WTC11 (cell line): Measurements from ENCODE around the gene CFAP97. TPM values are rescaled to one million over a fixed set of nuclear protein-coding genes. Genes with fewer than 3 reads are reported as not detected.

Experiments
- ATF1 ChIP-seq: sonication (generic); formaldehyde crosslinking; IDR thresholded peaks from 2 replicates; pipeline ENCODE4 v1.8.1; 2023; ENCODE audit warnings: mild to moderate bottlenecking, moderate library complexity, missing genetic modification reagents
- CBFB ChIP-seq: sonication (generic); formaldehyde crosslinking; IDR thresholded peaks from 2 replicates; pipeline ENCODE4 v1.8.1; 2022; ENCODE audit warnings: mild to moderate bottlenecking, low read depth, missing genetic modification reagents
- GRHL2 ChIP-seq: fragments of 250-450 bp; sonication (Bioruptor Pico); IDR thresholded peaks from 2 replicates; pipeline ENCODE4 v1.8.0; 2022; ENCODE audit warnings: mild to moderate bottlenecking, moderate library complexity; ENCODE audit not compliant: insufficient replicate concordance, severe bottlenecking
- GTF2I ChIP-seq: fragments of 250-450 bp; sonication (Bioruptor Pico); conservative IDR thresholded peaks from 2 replicates; pipeline ENCODE4 v1.4.0; 2021; ENCODE audit warnings: mild to moderate bottlenecking
- IRF2 ChIP-seq: sonication (generic); formaldehyde crosslinking; IDR thresholded peaks from 2 replicates; pipeline ENCODE4 v1.8.0; 2022; ENCODE audit warnings: low read depth, missing genetic modification reagents, borderline replicate concordance
- MXD4 ChIP-seq: fragments of 250-450 bp; sonication (Bioruptor Pico); IDR thresholded peaks from 2 replicates; pipeline ENCODE4 v1.8.0; 2021; ENCODE audit warnings: mild to moderate bottlenecking, moderate library complexity, borderline replicate concordance
- NFATC4 ChIP-seq: fragments of 250-450 bp; sonication (Bioruptor Pico); IDR thresholded peaks from 2 replicates; pipeline ENCODE4 v1.9.0; 2021; ENCODE audit warnings: mild to moderate bottlenecking
- NR2C2 ChIP-seq: sonication (generic); formaldehyde crosslinking; IDR thresholded peaks from 2 replicates; pipeline ENCODE4 v1.8.0; 2022; ENCODE audit warnings: mild to moderate bottlenecking, missing genetic modification reagents
- RELA ChIP-seq: sonication (generic); formaldehyde crosslinking; IDR thresholded peaks from 2 replicates; pipeline ENCODE4 v1.8.1; 2022; ENCODE audit warnings: missing genetic modification reagents, mild to moderate bottlenecking, borderline replicate concordance
- SOX15 ChIP-seq: fragments of 250-450 bp; sonication (Bioruptor Pico); IDR thresholded peaks from 2 replicates; pipeline ENCODE4 v1.9.0; 2021; ENCODE audit warnings: mild to moderate bottlenecking
- TCF7 ChIP-seq: sonication (generic); formaldehyde crosslinking; IDR thresholded peaks from 2 replicates; pipeline ENCODE4 v1.8.0; 2022; ENCODE audit warnings: mild to moderate bottlenecking, low read depth, missing genetic modification reagents, moderate library complexity
- TEAD1 ChIP-seq: sonication (generic); formaldehyde crosslinking; IDR thresholded peaks from 2 replicates; pipeline ENCODE4 v1.8.0; 2022; ENCODE audit warnings: mild to moderate bottlenecking, missing genetic modification reagents
- TP53 ChIP-seq: sonication (generic); formaldehyde crosslinking; IDR thresholded peaks from 2 replicates; pipeline ENCODE4 v1.8.1; 2023; ENCODE audit warnings: mild to moderate bottlenecking, missing genetic modification reagents
- ZNF121 ChIP-seq: sonication (generic); formaldehyde crosslinking; IDR thresholded peaks from 2 replicates; pipeline ENCODE4 v1.8.0; 2023; ENCODE audit warnings: missing genetic modification reagents
- ZNF263 ChIP-seq: sonication (generic); formaldehyde crosslinking; IDR thresholded peaks from 2 replicates; pipeline ENCODE4 v1.8.1; 2022; ENCODE audit warnings: low read depth, mild to moderate bottlenecking, moderate library complexity, missing genetic modification reagents
- total RNA-seq: library from RNA; stranded (reverse); gene quantifications from 3 replicates; pipeline ENCODE4 v1.2.3, GENCODE V29; 2021
- TF ChIP-seq, protein P1 (sequence below): sonication (generic); formaldehyde crosslinking; IDR thresholded peaks from 2 replicates; pipeline ENCODE4 v1.8.1; 2023; ENCODE audit warnings: mild to moderate bottlenecking, missing genetic modification reagents
- TF ChIP-seq, protein P2 (sequence below): sonication (generic); formaldehyde crosslinking; IDR thresholded peaks from 2 replicates; pipeline ENCODE4 v1.8.0; 2022; ENCODE audit warnings: mild to moderate bottlenecking, missing genetic modification reagents
- TF ChIP-seq, protein P3 (sequence below): sonication (generic); formaldehyde crosslinking; IDR thresholded peaks from 2 replicates; pipeline ENCODE4 v1.8.1; 2022; ENCODE audit warnings: mild to moderate bottlenecking, moderate library complexity, missing genetic modification reagents
- TF ChIP-seq, protein P4 (sequence below): sonication (generic); formaldehyde crosslinking; IDR thresholded peaks from 2 replicates; pipeline ENCODE4 v1.8.0; 2022; ENCODE audit warnings: missing genetic modification reagents
- TF ChIP-seq, protein P5 (sequence below): sonication (generic); formaldehyde crosslinking; IDR thresholded peaks from 2 replicates; pipeline ENCODE4 v1.8.0; 2023; ENCODE audit warnings: missing genetic modification reagents, mild to moderate bottlenecking, borderline replicate concordance
- TF ChIP-seq, protein P6 (sequence below): fragments of 200-600 bp; IDR thresholded peaks from 2 replicates; pipeline ENCODE4 v1.8.0; 2022; ENCODE audit warnings: antibody characterized with exemption
- TF ChIP-seq, protein P7 (sequence below): sonication (generic); formaldehyde crosslinking; IDR thresholded peaks from 2 replicates; pipeline ENCODE4 v1.8.1; 2023; ENCODE audit warnings: mild to moderate bottlenecking, moderate library complexity, missing genetic modification reagents
- TF ChIP-seq, protein P8 (sequence below): sonication (generic); formaldehyde crosslinking; IDR thresholded peaks from 2 replicates; pipeline ENCODE4 v1.8.1; 2022; ENCODE audit warnings: mild to moderate bottlenecking, missing genetic modification reagents, moderate library complexity, borderline replicate concordance

Gene CFAP97
- total RNA-seq, 1 experiment from 2014 or later, result 40.3 TPM

DNA sequence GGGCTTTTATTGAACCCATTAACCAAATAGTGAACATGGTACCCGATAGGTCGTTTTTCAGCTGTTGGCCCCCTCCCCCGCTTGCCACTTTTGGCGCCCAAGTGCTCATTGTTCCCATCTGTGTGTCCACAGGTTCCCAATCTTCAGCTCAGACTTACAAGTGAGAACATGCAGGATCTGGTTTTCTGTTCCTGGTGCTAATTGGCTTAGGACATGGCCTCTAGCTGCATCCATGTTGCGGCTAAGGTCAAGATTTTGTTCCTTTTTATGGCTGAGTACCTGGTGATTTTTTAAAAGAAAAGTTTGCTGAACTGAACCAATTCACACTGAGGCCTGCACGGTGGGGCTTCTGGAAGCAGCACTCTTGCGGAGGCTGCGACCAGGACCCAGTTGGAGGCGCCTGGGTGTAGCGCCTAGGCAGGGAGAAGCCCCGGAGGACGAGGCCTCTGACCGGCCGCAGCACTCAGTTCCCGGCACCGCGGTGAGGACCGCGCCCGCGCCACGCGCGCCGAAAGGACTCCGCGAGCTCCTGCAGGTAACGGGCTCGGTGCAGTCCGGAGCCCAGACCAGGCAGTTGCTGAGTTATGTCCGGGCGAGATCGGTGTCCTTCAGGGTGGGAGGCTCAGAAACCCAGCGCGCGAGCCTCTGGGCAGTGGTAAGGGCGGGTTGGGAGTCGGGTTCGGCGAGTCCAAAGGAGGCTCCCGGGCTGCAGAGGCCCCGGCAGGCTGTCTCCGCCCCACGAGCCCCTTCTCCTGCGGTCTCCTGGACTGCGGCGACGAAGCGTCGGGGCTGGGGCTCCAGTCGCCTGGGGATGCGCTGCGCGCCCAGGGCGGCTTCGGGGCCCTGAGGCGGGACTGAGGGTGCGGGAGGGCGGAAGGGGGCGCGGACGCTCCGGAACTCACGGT lies 76.5 kb downstream of the CFAP97 start (continued):
- TF ChIP-seq CBFB (CRISPR knock-in tag) (0 out of 2 replicates have a peak, but pooled peaks have one; percentile 21), MXD4 (CRISPR knock-in tag) (no peak), GRHL2 (CRISPR knock-in tag) (no peak), IRF2 (CRISPR knock-in tag) (no peak), ZNF263 (CRISPR knock-in tag) (no peak), GTF2I (CRISPR knock-in tag) (no peak), ZNF121 (no peak), TP53 (CRISPR knock-in tag) (no peak), TEAD1 (0 out of 2 replicates have a peak, but pooled peaks have one; percentile 14), ATF1 (CRISPR knock-in tag) (no peak), NR2C2 (no peak), SOX15 (no peak), RELA (CRISPR knock-in tag) (no peak), NFATC4 (CRISPR knock-in tag) (no peak), TCF7 (CRISPR knock-in tag) (no peak)
- TF ChIP-seq, protein P1, sequence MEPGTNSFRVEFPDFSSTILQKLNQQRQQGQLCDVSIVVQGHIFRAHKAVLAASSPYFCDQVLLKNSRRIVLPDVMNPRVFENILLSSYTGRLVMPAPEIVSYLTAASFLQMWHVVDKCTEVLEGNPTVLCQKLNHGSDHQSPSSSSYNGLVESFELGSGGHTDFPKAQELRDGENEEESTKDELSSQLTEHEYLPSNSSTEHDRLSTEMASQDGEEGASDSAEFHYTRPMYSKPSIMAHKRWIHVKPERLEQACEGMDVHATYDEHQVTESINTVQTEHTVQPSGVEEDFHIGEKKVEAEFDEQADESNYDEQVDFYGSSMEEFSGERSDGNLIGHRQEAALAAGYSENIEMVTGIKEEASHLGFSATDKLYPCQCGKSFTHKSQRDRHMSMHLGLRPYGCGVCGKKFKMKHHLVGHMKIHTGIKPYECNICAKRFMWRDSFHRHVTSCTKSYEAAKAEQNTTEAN (CRISPR knock-in tag), result no peak; the same call in 1 of the 2 replicates
- TF ChIP-seq, protein P2, sequence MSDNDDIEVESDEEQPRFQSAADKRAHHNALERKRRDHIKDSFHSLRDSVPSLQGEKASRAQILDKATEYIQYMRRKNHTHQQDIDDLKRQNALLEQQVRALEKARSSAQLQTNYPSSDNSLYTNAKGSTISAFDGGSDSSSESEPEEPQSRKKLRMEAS, result peak; percentile 78
- TF ChIP-seq, protein P3, sequence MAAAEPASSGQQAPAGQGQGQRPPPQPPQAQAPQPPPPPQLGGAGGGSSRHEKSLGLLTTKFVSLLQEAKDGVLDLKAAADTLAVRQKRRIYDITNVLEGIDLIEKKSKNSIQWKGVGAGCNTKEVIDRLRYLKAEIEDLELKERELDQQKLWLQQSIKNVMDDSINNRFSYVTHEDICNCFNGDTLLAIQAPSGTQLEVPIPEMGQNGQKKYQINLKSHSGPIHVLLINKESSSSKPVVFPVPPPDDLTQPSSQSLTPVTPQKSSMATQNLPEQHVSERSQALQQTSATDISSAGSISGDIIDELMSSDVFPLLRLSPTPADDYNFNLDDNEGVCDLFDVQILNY, result no peak
- TF ChIP-seq, protein P4, sequence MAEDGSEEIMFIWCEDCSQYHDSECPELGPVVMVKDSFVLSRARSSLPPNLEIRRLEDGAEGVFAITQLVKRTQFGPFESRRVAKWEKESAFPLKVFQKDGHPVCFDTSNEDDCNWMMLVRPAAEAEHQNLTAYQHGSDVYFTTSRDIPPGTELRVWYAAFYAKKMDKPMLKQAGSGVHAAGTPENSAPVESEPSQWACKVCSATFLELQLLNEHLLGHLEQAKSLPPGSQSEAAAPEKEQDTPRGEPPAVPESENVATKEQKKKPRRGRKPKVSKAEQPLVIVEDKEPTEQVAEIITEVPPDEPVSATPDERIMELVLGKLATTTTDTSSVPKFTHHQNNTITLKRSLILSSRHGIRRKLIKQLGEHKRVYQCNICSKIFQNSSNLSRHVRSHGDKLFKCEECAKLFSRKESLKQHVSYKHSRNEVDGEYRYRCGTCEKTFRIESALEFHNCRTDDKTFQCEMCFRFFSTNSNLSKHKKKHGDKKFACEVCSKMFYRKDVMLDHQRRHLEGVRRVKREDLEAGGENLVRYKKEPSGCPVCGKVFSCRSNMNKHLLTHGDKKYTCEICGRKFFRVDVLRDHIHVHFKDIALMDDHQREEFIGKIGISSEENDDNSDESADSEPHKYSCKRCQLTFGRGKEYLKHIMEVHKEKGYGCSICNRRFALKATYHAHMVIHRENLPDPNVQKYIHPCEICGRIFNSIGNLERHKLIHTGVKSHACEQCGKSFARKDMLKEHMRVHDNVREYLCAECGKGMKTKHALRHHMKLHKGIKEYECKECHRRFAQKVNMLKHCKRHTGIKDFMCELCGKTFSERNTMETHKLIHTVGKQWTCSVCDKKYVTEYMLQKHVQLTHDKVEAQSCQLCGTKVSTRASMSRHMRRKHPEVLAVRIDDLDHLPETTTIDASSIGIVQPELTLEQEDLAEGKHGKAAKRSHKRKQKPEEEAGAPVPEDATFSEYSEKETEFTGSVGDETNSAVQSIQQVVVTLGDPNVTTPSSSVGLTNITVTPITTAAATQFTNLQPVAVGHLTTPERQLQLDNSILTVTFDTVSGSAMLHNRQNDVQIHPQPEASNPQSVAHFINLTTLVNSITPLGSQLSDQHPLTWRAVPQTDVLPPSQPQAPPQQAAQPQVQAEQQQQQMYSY (CRISPR knock-in tag), result no peak
- TF ChIP-seq, protein P5, sequence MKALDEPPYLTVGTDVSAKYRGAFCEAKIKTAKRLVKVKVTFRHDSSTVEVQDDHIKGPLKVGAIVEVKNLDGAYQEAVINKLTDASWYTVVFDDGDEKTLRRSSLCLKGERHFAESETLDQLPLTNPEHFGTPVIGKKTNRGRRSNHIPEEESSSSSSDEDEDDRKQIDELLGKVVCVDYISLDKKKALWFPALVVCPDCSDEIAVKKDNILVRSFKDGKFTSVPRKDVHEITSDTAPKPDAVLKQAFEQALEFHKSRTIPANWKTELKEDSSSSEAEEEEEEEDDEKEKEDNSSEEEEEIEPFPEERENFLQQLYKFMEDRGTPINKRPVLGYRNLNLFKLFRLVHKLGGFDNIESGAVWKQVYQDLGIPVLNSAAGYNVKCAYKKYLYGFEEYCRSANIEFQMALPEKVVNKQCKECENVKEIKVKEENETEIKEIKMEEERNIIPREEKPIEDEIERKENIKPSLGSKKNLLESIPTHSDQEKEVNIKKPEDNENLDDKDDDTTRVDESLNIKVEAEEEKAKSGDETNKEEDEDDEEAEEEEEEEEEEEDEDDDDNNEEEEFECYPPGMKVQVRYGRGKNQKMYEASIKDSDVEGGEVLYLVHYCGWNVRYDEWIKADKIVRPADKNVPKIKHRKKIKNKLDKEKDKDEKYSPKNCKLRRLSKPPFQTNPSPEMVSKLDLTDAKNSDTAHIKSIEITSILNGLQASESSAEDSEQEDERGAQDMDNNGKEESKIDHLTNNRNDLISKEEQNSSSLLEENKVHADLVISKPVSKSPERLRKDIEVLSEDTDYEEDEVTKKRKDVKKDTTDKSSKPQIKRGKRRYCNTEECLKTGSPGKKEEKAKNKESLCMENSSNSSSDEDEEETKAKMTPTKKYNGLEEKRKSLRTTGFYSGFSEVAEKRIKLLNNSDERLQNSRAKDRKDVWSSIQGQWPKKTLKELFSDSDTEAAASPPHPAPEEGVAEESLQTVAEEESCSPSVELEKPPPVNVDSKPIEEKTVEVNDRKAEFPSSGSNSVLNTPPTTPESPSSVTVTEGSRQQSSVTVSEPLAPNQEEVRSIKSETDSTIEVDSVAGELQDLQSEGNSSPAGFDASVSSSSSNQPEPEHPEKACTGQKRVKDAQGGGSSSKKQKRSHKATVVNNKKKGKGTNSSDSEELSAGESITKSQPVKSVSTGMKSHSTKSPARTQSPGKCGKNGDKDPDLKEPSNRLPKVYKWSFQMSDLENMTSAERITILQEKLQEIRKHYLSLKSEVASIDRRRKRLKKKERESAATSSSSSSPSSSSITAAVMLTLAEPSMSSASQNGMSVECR (CRISPR knock-in tag), result no peak
- TF ChIP-seq, protein P6, sequence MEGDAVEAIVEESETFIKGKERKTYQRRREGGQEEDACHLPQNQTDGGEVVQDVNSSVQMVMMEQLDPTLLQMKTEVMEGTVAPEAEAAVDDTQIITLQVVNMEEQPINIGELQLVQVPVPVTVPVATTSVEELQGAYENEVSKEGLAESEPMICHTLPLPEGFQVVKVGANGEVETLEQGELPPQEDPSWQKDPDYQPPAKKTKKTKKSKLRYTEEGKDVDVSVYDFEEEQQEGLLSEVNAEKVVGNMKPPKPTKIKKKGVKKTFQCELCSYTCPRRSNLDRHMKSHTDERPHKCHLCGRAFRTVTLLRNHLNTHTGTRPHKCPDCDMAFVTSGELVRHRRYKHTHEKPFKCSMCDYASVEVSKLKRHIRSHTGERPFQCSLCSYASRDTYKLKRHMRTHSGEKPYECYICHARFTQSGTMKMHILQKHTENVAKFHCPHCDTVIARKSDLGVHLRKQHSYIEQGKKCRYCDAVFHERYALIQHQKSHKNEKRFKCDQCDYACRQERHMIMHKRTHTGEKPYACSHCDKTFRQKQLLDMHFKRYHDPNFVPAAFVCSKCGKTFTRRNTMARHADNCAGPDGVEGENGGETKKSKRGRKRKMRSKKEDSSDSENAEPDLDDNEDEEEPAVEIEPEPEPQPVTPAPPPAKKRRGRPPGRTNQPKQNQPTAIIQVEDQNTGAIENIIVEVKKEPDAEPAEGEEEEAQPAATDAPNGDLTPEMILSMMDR, result no peak
- TF ChIP-seq, protein P7, sequence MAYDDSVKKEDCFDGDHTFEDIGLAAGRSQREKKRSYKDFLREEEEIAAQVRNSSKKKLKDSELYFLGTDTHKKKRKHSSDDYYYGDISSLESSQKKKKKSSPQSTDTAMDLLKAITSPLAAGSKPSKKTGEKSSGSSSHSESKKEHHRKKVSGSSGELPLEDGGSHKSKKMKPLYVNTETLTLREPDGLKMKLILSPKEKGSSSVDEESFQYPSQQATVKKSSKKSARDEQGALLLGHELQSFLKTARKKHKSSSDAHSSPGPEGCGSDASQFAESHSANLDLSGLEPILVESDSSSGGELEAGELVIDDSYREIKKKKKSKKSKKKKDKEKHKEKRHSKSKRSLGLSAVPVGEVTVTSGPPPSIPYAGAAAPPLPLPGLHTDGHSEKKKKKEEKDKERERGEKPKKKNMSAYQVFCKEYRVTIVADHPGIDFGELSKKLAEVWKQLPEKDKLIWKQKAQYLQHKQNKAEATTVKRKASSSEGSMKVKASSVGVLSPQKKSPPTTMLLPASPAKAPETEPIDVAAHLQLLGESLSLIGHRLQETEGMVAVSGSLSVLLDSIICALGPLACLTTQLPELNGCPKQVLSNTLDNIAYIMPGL (CRISPR knock-in tag), result no peak; the same call in 1 of the 2 replicates
- TF ChIP-seq, protein P8, sequence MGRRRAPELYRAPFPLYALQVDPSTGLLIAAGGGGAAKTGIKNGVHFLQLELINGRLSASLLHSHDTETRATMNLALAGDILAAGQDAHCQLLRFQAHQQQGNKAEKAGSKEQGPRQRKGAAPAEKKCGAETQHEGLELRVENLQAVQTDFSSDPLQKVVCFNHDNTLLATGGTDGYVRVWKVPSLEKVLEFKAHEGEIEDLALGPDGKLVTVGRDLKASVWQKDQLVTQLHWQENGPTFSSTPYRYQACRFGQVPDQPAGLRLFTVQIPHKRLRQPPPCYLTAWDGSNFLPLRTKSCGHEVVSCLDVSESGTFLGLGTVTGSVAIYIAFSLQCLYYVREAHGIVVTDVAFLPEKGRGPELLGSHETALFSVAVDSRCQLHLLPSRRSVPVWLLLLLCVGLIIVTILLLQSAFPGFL (CRISPR knock-in tag), result no peak
